Measurements from ENCODE around the gene NHLH1. TPM values are rescaled to one million over a fixed set of nuclear protein-coding genes. Genes with fewer than 3 reads are reported as not detected.

The NHLH1 gene
- total RNA-seq, 2 experiments from 2014 or later: 0.63 to 0.68 TPM

DNA sequence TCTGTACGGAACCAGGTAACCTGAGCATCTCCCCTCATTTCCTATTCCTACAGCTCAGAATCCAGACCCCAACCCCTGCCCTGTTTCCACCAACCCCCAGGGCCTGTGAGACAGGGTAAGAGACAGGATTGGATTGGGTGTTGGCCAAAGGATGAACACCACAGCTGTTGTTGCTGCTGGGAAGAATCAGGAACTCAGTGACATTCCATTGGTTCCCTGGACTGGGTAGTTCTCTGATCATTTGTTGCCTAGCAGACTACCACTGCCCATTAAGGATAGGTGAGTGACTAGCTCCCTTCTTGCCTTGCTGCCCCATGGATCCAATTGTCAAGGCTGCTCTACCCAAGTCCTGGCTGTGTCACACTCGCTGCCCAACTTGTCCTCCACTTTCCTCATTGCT lies 13.6 kb upstream of the NHLH1 start:
- Histone ChIP-seq H2AFZ (ENCODE audit: low read length) (no peak overlapping the region), H3K9me3 (ENCODE audit: low read length) (no peaks in the 10 kb centered on the region), H3K27ac (ENCODE audit: low read depth, low read length, poor library complexity, severe bottlenecking) (no peak overlapping the region), H3K4me3 (ENCODE audit: low read depth, low read length, poor library complexity, severe bottlenecking) (no peak overlapping the region), H3K36me3 (ENCODE audit: insufficient read depth, low read length) (peaks cover 97% of the 10 kb centered on the region), H4K20me1 (ENCODE audit: insufficient read depth, low read length) (no peaks in the 10 kb centered on the region), H3K79me2 (ENCODE audit: insufficient read depth, low read depth, low read length) (no peaks in the 10 kb centered on the region), H3K4me2 (ENCODE audit: low read length) (no peak overlapping the region), H3K9me2 (ENCODE audit: insufficient read depth, low read length) (no peaks in the 10 kb centered on the region), H3K4me1 (ENCODE audit: insufficient read depth, low read length, poor library complexity, severe bottlenecking) (no peaks in the 10 kb centered on the region)
- TF ChIP-seq EZH2phosphoT487 (IDR thresholded peaks at IDR 0.05; ENCODE audit: borderline replicate concordance, low read depth, low read length): no peak
- TF ChIP-seq, protein P1, sequence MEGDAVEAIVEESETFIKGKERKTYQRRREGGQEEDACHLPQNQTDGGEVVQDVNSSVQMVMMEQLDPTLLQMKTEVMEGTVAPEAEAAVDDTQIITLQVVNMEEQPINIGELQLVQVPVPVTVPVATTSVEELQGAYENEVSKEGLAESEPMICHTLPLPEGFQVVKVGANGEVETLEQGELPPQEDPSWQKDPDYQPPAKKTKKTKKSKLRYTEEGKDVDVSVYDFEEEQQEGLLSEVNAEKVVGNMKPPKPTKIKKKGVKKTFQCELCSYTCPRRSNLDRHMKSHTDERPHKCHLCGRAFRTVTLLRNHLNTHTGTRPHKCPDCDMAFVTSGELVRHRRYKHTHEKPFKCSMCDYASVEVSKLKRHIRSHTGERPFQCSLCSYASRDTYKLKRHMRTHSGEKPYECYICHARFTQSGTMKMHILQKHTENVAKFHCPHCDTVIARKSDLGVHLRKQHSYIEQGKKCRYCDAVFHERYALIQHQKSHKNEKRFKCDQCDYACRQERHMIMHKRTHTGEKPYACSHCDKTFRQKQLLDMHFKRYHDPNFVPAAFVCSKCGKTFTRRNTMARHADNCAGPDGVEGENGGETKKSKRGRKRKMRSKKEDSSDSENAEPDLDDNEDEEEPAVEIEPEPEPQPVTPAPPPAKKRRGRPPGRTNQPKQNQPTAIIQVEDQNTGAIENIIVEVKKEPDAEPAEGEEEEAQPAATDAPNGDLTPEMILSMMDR (conservative IDR thresholded peaks at IDR 0.05; ENCODE audit: low read length): no peak
- DNase-seq (ENCODE audit: low spot score): no peak
- intact Hi-C loops (cut with micrococcal nuclease; ENCODE audit: unreplicated experiment): no loop called here
- BruUV-seq (replicated peaks): no TSS peak
- CTCF ChIA-PET (ENCODE audit: unreplicated experiment): interaction anchor here (1.4 kb wide), 1 partner anchor 24 kb away, joined by 3 read pairs; no protein-coding TSS in a partner anchor
- POLR2A ChIA-PET: interaction anchor here (0.5 kb wide), 1 partner anchor 8 kb away, joined by 3 read pairs; no protein-coding TSS in a partner anchor

DNA sequence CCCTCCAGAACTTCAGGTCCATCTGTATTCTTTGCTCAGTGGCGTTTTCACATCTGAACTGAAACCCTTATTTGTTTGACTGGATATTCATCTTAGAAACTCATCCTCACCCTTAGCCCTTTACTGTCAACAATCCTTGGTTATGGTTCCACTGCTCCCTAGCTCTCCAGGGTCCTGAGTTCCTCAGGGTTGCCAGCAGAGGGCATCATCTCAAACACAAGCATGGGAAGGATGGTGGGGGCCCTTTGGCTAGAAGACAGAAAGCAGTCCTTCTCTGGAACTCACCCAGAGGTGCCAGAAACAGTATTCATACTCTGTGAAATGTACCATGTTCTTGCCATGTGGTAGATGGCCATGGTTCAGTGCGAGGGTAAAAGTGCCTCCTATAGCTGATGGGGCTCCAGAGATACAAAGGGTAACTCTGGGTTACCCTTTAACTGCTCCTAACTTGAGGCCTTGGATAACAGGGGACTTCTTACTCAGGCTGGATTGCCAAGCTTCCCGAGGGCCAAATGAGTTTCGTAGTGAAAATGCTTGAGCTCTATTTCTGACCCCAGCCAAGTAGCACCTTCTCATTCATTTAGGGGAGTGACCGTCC lies 12.4 kb upstream of the NHLH1 start:
- H4K20me1 ChIP-seq (ENCODE audit: insufficient read depth, low read length): no peaks in the 10 kb centered on the region
- no peaks in the 10 kb centered on the region for H3K79me2 ChIP-seq (ENCODE audit: insufficient read depth, low read depth, low read length)
- H3K4me3 ChIP-seq (ENCODE audit: low read depth, low read length, poor library complexity, severe bottlenecking): no peak overlapping the region
- no peak overlapping the region for H3K27ac ChIP-seq (ENCODE audit: low read depth, low read length, poor library complexity, severe bottlenecking)
- no peak overlapping the region for H2AFZ ChIP-seq (ENCODE audit: low read length)
- no TSS peak for BruUV-seq (replicated peaks)
- peaks cover 91% of the 10 kb centered on the region for H3K36me3 ChIP-seq (ENCODE audit: insufficient read depth, low read length)
- DNase-seq (ENCODE audit: low spot score): peak; percentile 47
- ChIA-PET POLR2A (interaction anchor here (1.1 to 1.7 kb wide), 4 partner anchors 10 to 92 kb away, joined by 3 to 4 read pairs (median 3); partner anchors contain the start of gene DCAF8), CTCF (ENCODE audit: unreplicated experiment) (interaction anchor here (1.0 kb wide), 1 partner anchor 11 kb away, joined by 4 read pairs; the partner anchor contains the start of genes COPA and NCSTN)
- H3K4me1 ChIP-seq (ENCODE audit: insufficient read depth, low read length, poor library complexity, severe bottlenecking): no peaks in the 10 kb centered on the region
- TF ChIP-seq, protein P1 (conservative IDR thresholded peaks at IDR 0.05; ENCODE audit: low read length): peak; percentile 84
- no peak for TF ChIP-seq EZH2phosphoT487 (IDR thresholded peaks at IDR 0.05; ENCODE audit: borderline replicate concordance, low read depth, low read length)
- no peaks in the 10 kb centered on the region for H3K9me2 ChIP-seq (ENCODE audit: insufficient read depth, low read length)
- no peak overlapping the region for H3K4me2 ChIP-seq (ENCODE audit: low read length)
- intact Hi-C loops (cut with micrococcal nuclease; ENCODE audit: unreplicated experiment): no loop called here
- H3K9me3 ChIP-seq (ENCODE audit: low read length): no peaks in the 10 kb centered on the region

Measured in OCI-LY7 (cell line).